CD4-positive, alpha-beta T cell (primary cell): ENCODE measurements around the gene ELAPOR2. TPM values are rescaled to one million over a fixed set of nuclear protein-coding genes. Genes with fewer than 3 reads are reported as not detected.

Experiments used
- ATAC-seq: fragments of 200-7000 bp; cut with Tn5 transposase; one replicate; pipeline ENCODE4 v1.10.0; 2022; ENCODE audit warnings: mild to moderate bottlenecking; ENCODE audit not compliant: poor library complexity
- CTCF ChIA-PET: fragments of 350-600 bp; sonication (Branson Sonifier 250); formaldehyde crosslinking; loops from one replicate; lab custom pipeline; 2021; ENCODE audit warnings: antibody characterized with exemption, inconsistent platforms; lab: Charles Lee
- POLR2A ChIA-PET: fragments of 350-600 bp; sonication (Branson Sonifier 250); formaldehyde crosslinking; loops from one replicate; lab custom pipeline; 2021; ENCODE audit warnings: antibody characterized with exemption, inconsistent platforms; lab: Charles Lee
- DNase-seq, 14 experiments: peaks; one replicate each; pipeline ENCODE4 v3.0.0-alpha.2; 2013 to 2020; ENCODE audit warnings: mixed read lengths in 2 of 14
- H3K27ac ChIP-seq, 2 donors: one replicate each; pipeline versions ENCODE4 v1.5.1 to v1.7.0; 2013; ENCODE audit warnings: low read length in 2 of 2, low read depth in 1 of 2, mild to moderate bottlenecking in 1 of 2
- H3K27me3 ChIP-seq, 2 experiments: 1 replicate in 1 of 2; 2 replicates in 1 of 2; pipeline versions ENCODE4 v1.6.1 to v1.7.0; 2013; ENCODE audit warnings: low read length in 2 of 2, control low read depth in 1 of 2, mild to moderate bottlenecking in 1 of 2, moderate library complexity in 1 of 2; ENCODE audit not compliant: insufficient read depth in 2 of 2, control insufficient read depth in 1 of 2
- H3K36me3 ChIP-seq: one replicate; pipeline ENCODE4 v1.6.1; 2013; ENCODE audit warnings: low read length, control low read depth; ENCODE audit not compliant: insufficient read depth
- H3K4me1 ChIP-seq: one replicate; pipeline ENCODE4 v1.6.1; 2013; ENCODE audit warnings: low read length, control low read depth; ENCODE audit not compliant: insufficient read depth
- H3K4me3 ChIP-seq: one replicate; pipeline ENCODE4 v1.5.1; 2013; ENCODE audit warnings: mild to moderate bottlenecking, low read length, moderate library complexity
- H3K9me3 ChIP-seq, 2 experiments: 1 replicate in 1 of 2; 2 replicates in 1 of 2; pipeline versions ENCODE4 v1.6.1 to v1.7.0; 2013; ENCODE audit warnings: low read length in 2 of 2, mild to moderate bottlenecking in 2 of 2, control low read depth in 1 of 2, moderate library complexity in 1 of 2; ENCODE audit not compliant: control insufficient read depth in 1 of 2, insufficient read depth in 1 of 2
- H3K27ac Mint-ChIP-seq: one replicate; pipeline ENCODE4 v1.8.0; 2020; ENCODE audit warnings: mixed read lengths
- H3K27me3 Mint-ChIP-seq: one replicate; pipeline ENCODE4 v1.8.0; 2021; ENCODE audit warnings: mixed read lengths
- H3K36me3 Mint-ChIP-seq: one replicate; pipeline ENCODE4 v1.8.0; 2021; ENCODE audit warnings: low read depth, mixed read lengths
- H3K4me1 Mint-ChIP-seq: one replicate; pipeline ENCODE4 v1.8.0; 2021; ENCODE audit warnings: low read depth, mixed read lengths
- H3K4me3 Mint-ChIP-seq: one replicate; pipeline ENCODE4 v1.8.0; 2020; ENCODE audit warnings: mild to moderate bottlenecking, mixed read lengths
- H3K9me3 Mint-ChIP-seq: one replicate; pipeline ENCODE4 v1.8.0; 2020; ENCODE audit warnings: mixed read lengths
- CTCF ChIP-seq: fragments of 200-600 bp; IDR thresholded peaks from one replicate; pipeline ENCODE4 v1.8.0; 2022; ENCODE audit warnings: antibody characterized with exemption, mild to moderate bottlenecking
- intact Hi-C, 2 experiments: fragments of 100-400 bp; cut with DNase I in 1 of 2; cut with micrococcal nuclease in 1 of 2; formaldehyde crosslinking; loops; one replicate each; pipeline versions ENCODE4 v1.15.1 to v1.9.0; 2023 to 2025; cut with DNase I, micrococcal nuclease
- polyA plus RNA-seq, 2 donors: library from polyadenylated mRNA; unstranded; fragments of 120-200 nt; gene quantifications; one replicate each; pipeline ENCODE4 v1.2.1, GENCODE V29; 2013
- total RNA-seq, 174 experiments: library from RNA in 2 of 174; stranded (reverse) in 2 of 174; gene quantifications; one replicate each; pipeline ENCODE4 v1.2.3 and lab custom pipeline; 2021 to 2026

The ELAPOR2 gene
- 1 to 10 TPM; 7.2 to 7.7 TPM for total RNA-seq
- 9.8 TPM for polyA plus RNA-seq (2013, experiment 1 of 2)
- polyA plus RNA-seq (2013, experiment 2 of 2), result 8.0 TPM
- 1.1 to 85.2 (median 19.9) reads per million in 172 experiments for total RNA-seq (lab: John Stamatoyannopoulos, UW)

DNA sequence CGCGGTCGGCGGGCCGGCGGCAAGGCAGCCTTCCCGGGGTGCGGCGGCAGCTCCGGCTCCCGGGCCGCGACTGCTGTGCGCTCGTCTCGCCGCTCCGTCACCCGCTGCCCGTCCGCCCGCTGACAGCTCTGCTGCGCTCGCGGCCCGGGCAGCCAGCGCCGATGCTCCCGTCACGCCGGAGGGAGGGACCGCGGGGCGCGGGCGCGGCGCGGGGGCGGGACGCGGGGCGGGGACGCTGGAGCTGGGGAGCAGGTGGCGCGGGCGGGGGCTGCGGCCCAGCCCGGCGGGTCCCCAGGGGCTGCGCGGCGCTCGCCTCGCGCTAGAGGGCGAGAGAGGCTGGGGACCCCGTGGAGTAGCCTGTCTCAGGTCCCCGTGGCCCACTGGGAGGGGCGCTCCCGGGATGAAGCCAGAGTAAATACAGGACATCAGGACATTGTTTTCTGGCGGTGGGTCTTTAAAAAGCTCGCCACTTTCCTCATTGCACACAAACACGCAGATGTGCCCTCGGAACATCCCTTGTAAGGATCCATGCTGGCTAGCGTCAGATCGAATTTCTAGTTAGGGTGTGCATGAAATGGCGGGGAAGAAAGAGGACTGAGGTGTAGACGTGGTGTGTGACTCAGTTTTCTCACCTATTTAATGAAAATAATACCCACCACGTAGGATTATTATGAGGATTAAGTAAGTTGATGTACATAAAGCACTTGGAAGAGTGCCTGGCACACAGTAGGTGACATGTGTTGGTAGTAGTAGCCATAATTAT lies at the start of gene ELAPOR2:
Gene ELAPOR2, minus strand, starts transcription at position 130 of the 763 bp plus-strand sequence. CDS start 141 bp downstream, outside the sequence.
- Mint-ChIP-seq H3K27me3 (peaks cover 13% of the 10 kb centered on the region), H3K27ac (peak within 1 kb of the TSS; percentile 75), H3K4me1 (peaks cover 13% of the 10 kb centered on the region), H3K4me3 (peak within 1 kb of the TSS; percentile 92), H3K36me3 (no peaks in the 10 kb centered on the region), H3K9me3 (no peaks in the 10 kb centered on the region)
- Histone ChIP-seq H3K4me1 (peaks cover 12% of the 10 kb centered on the region), H3K36me3 (no peaks in the 10 kb centered on the region), H3K27ac (no peak within 1 kb of the TSS), H3K27me3 (peaks cover 0 to 3% of the 10 kb centered on the region in 2 experiments), H3K4me3 (peak within 1 kb of the TSS; percentile 66), H3K9me3 (no peaks in the 10 kb centered on the region)
- ATAC-seq (peak; percentile 93), DNase-seq (peak; percentile 61 to 91 (median 76))
- ChIA-PET CTCF (interaction anchor here (0.8 to 1.4 kb wide), 7 partner anchors 89 to 161 kb away, joined by 3 to 12 read pairs (median 3); partner anchors contain the start of genes DMTF1 and TMEM243), POLR2A (interaction anchor here (0.8 to 2.1 kb wide), 6 partner anchors 21 to 286 kb away, joined by 3 to 22 read pairs (median 4); partner anchors contain the start of genes CROT, DMTF1 and TMEM243)
- intact Hi-C loops, result loop anchor here (2.0 to 10.0 kb wide), 7 partner anchors 81 to 815 kb away; partner anchors contain the start of genes DMTF1 (in 2 of the 2), DBF4 (in 1 of the 2), SLC25A40 (in 1 of the 2) and TMEM243 (in 1 of the 2)
- peak; percentile 46 for TF ChIP-seq CTCF

DNA sequence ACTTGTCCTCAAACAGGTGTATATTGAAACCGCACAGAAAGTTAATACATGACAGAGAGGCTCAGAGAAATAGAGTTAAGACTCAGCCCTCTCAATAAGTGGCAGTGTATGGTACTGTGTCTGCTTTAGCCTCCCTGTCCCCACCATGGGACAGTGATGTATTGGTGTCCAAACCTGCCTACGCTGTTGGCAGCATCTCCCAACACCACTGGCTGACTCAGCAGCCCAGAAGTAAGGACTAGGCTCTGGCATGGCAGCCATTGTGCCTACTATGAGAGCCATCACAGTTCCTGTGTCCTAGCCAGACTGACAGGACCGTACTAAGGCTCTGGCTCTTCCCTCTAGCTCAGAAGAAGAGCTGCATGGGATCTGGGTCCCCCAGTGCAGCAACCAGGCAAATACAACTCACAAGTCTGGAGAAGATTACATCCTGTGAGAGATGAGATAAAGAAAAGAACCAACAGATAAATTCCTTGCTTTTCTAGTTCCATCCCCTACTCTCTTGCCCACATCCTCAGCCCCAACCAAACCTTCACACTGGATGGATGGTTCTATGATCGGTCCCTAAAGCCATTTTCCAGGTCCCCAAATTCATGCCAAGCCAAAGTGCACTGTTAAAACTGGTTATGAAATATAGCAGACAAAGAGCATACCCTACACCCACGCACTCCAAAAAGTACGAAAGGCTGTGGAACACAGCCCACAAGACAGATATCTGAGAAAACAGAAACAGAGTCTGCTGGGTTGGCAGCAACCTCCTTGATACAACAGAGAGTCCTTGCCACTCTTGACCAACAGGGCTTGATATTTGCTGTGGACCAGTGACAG lies 48.7 kb upstream of the ELAPOR2 start:
- Histone ChIP-seq H3K4me1 (no peaks in the 10 kb centered on the region), H3K36me3 (no peaks in the 10 kb centered on the region), H3K9me3 (no peaks in the 10 kb centered on the region), H3K4me3 (no peak overlapping the region), H3K27ac (no peak overlapping the region), H3K27me3 (peaks cover 0 to 15% of the 10 kb centered on the region in 2 experiments)
- Mint-ChIP-seq H3K4me3 (no peak overlapping the region), H3K9me3 (no peaks in the 10 kb centered on the region), H3K36me3 (no peaks in the 10 kb centered on the region), H3K4me1 (no peaks in the 10 kb centered on the region), H3K27ac (no peak overlapping the region), H3K27me3 (peaks cover 12% of the 10 kb centered on the region)
- ATAC-seq (no peak), DNase-seq (no peak)
- TF ChIP-seq CTCF, result no peak
- ChIA-PET POLR2A (no interaction called here), CTCF (no interaction called here)
- intact Hi-C loops, result no loop called here

DNA sequence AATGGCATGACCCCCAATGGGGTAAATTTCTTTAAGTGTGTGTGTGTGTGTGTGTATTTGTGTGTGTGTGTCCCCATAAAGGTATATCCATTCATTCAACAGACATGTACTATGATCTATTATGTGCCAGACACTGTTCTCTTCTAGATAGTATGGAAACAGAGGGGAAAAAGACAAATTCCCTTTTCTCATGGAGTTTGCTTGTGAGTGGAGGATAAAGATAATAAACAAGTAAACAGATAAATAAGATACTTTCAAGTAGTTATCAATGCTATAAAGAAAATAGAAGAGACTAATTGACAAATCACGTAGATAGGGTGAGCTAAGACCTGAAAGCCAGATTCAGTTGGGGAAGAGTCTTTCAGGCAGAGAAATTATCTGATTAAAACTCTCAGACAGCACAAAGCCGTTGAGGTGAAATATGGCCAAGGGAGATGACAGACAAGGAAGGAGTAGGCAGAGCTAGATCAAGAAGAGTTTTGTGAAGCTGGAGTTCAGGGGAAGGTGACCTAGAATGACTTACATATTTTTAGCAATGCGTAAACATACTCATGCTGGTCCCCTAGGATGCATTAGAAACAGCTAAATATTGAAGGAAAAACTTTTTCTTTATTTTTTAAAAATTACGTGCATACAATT lies 47.6 kb upstream of the ELAPOR2 start:
- ChIA-PET POLR2A (no interaction called here), CTCF (interaction anchor here (0.5 kb wide), 1 partner anchor 180 kb away, joined by 4 read pairs; no protein-coding TSS in a partner anchor)
- Mint-ChIP-seq H3K4me1 (no peaks in the 10 kb centered on the region), H3K36me3 (no peaks in the 10 kb centered on the region), H3K27me3 (peaks cover 12% of the 10 kb centered on the region), H3K9me3 (no peaks in the 10 kb centered on the region), H3K27ac (no peak overlapping the region), H3K4me3 (no peak overlapping the region)
- Histone ChIP-seq H3K4me3 (no peak overlapping the region), H3K9me3 (no peaks in the 10 kb centered on the region), H3K36me3 (no peaks in the 10 kb centered on the region), H3K27ac (no peak overlapping the region), H3K27me3 (peaks cover 0 to 15% of the 10 kb centered on the region in 2 experiments), H3K4me1 (no peaks in the 10 kb centered on the region)
- intact Hi-C loops, result no loop called here
- no peak for TF ChIP-seq CTCF
- no peak for ATAC-seq
- no peak for DNase-seq
